Left forelimb (tissue), 1 donor: ENCODE measurements around the gene ZNF260.
"Not testable (repeated sequence)": the region's sequence is repeated elsewhere in the genome, so short reads cannot be mapped to it uniquely, and the experiment has no call there.

Experiments used
- DNase-seq: peaks from one replicate; pipeline ENCODE4 v3.0.0-alpha.2; 2018; ENCODE audit warnings: low spot score

Gene ZNF260

DNA sequence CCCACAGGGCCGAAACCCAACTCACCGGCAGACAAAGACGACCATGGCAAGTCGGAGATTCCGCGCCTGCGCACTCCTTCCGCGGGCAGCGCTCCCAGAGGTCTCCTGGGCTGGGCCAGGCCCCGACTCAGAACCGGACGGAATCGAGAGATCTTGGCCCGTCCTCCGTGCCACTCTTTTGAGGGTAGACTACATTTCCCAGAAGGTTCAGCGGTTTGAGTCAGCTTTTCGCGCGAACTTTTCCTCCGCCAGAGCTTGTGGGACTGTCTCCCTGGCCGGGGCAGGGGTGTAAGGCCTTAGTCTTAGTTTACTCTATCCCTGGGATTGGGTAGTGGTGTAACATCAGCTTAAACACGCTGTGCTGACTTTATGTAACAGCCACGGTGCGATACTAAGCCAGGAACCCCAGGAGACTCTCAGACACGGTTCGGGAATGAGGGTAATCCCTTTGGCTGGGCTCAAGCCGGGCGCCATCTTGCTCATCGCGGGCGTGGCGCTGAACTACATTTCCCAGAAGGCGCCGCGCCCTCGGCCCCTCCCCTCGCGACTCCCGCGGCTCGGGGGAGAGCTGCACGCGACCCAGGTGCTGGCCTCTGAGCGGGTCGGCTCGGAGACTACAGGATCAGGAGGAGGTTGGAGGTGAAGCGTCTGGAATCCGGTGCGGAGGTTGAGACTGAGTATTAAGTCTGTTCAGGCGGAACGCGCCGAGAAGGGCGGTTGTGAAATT is at the start of gene ZNF260:
Gene ZNF260 (minus strand): TSS at position 78 of the 727 bp plus-strand sequence. CDS start 13,033 bp downstream, outside the sequence.
- peak; percentile 96 for DNase-seq

DNA sequence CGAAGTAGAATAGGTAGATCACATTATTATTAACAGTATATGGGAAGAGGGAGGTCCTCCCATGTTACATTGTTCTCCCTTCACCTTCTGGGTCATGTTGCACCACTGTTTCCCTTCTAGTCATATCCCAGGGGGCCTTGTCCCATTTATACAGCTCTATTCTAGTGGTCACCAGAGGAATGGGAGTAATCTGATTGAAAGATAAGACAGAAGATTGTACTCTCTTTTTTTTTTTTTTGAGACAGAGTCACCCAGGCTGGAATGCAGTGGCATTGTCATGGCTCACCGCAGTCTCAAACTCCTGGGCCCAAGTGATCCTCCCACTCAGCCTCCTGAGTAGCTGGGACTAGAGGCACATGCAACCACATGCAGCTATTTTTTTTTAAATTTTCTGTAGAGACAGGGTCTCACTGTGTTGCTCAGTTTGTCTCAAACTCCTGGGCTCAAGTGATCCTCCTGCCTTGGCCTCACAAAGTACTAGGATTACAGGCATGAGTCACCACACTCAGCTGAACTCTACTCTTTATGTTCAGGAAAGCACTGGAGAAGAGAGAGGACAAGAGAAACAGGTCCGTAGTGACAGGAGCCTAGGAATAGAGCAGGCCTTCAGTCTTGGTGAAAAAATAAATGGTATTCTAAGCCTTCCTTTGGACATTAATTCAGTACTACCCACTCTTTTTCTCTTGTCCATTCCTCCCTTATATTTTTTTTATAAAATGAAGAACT is 49.4 kb upstream of the ZNF260 start:
- DNase-seq: no peak

DNA sequence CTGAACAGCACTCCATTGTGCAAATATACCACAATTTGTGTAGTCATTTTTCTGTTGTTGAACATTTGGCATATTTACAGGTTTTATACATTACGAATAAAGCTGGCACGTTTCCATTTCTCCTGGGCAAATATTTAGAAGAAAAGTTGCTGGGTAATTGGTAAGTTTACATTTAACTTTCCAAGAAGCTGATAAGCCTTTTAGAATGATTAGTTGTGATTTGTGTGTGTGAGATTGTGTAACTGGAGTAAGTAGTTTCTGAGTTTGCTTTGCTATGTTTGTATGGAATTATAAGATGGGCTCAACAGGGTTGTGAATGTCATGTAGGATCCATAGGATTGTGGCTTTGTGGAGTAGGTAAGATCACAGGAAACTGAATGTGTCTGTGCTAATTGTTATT is 46.7 kb upstream of the ZNF260 start:
- DNase-seq: no peak

DNA sequence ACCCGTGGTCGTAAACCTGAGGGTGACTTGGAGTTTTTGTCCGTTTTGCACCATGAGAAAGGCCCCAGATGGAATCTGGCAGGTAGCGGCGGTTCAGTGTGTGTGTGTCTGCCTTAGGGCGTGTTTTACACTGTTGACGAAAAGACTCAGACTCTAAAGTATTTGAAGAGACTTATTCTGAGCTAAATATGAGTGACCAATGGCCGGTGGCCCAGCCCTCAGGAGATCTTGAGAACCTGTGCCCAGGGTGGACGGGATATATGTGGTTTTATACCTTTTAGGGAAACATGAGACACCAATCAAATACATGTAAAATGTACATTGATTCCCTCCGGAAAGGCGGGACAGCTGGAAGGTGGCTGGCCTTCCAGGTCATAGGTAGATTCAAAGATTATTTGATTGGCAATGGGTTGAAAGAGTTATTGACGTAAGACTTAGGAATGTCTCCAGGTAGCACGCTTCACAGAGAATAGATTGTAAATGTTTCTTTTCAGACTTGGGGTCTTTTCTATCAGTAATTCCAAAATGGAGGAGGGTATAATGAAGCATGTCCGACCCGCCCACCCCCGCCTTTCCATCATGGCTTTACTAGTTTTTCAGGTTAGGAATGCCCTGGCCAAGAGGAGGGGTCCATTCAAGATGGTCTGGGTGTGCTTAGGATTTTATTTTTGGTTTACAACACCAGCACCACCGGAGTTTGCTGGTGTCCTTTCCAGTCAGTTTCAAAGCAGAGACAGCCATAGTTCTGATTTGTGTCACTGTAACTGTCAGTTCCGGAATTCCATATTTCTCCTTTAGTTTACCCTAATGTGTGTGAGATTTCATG is 46.0 kb upstream of the ZNF260 start:
- DNase-seq: no peak

DNA sequence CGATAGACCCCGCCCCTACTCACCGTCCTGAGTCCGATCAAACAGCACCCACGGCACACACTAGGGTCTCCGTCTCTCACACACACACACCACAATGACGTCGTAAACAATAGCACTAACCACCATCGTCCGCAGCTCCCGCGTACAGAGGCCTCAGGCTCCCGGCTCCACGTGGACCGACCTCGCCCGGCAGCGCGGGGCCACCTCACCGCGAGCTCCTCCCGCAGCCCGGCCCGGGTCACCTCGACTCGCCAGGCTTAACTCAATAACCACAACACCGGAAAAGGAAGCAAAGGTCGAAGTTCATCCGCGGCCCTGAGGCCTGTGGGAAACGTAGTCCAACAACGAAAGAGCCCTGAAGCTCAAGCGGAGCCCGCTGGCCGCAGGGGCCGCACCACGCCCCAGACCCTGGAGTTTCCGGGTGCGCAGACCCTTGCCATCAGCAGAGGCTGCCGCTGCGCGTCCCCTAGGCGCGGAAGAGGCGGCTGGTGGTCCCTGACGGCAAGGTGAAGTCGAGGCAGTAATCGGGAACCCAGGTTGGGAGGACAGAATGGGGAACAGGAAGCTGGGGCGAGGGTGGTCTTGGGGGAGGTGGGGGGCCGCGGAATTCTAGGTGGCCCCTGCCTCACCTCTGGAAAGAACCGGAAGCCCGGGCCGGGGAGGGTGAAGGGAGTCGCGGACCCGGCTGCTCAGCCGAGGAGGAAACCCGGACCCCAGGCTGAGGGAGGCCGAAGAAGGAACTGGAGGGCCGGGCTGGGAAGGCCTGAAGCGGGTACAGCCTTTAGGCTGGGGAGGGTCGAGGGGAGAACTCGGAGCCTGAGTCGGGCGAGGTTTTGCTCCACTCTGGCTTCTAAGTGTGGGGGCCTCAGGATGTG is 45.2 kb upstream of the ZNF260 start, which contains the start of gene ZNF529:
Gene ZNF529 (minus strand): TSS at position 273 of the 875 bp plus-strand sequence. CDS start 946 bp downstream, outside the sequence.
- DNase-seq: peak; percentile 95

DNA sequence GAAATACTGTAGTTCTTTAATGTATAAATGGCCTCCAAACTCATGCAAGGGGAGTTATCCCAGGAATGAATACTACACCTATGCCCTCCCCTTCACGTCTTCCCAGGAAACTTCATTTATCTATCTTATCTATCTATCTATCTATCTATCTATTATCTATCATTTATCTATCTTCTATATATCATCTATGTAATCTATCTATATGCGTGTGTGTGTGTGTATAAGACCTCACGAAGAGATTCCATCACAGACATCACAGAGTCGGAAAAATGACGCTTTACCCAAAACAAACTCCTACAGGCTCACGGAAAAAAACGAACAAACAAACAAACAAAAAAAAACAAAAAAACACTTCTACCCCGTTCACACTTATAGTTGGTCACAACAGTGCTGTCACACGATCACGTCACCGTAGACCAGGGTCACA is 44.5 kb upstream of the ZNF260 start:
- DNase-seq: no peak

DNA sequence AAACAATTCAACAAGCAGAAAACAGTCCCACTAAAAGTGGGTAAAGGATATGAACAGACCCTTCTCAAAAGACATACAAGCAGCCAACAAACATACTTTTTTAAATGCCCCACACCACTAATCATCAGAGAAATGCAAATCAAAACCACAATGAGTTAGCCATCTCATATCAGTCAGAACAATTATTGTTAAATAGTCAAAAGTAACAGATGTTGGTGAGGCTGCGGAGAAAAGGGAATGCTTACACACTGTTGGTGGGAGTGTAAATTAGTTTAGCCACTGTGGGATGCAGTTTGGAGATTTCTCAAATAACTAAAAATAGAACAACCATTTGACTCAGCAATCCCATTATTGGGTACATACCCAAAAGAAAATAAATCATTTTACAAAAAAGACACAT is 36.3 kb upstream of the ZNF260 start:
- DNase-seq: no peak

DNA sequence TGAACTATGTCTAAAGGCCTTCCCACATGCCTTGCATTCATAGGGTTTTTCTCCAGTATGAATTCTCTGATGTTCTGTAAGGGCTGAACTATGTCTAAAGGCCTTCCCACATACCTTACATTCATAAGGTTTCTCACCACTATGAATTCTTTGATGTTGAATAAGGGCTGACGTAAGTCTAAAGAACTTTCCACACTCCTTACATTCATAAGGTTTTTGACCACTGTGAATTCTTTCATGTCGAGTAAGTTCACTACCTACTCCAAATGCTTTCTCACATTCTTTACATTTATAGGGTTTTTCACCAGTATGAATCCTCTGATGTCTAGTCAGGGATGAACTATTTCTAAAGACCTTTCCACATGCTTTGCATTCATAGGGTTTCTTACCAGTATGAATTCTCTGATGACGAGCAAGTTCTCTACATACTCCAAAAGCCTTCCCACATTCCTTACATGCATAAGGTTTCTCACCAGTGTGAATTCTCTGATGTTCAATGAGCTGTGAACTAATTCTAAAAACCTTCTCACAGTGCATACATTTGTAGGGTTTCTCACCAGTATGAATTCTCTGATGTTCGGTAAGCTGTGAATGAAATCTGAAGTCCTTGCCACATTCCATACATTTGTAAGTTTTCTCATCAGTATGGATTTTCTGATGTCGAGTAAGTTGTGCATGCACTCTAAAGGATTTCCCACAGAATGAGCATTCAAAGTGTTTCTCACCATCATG is 19.1 kb upstream of the ZNF260 start:
- DNase-seq: no peak

DNA sequence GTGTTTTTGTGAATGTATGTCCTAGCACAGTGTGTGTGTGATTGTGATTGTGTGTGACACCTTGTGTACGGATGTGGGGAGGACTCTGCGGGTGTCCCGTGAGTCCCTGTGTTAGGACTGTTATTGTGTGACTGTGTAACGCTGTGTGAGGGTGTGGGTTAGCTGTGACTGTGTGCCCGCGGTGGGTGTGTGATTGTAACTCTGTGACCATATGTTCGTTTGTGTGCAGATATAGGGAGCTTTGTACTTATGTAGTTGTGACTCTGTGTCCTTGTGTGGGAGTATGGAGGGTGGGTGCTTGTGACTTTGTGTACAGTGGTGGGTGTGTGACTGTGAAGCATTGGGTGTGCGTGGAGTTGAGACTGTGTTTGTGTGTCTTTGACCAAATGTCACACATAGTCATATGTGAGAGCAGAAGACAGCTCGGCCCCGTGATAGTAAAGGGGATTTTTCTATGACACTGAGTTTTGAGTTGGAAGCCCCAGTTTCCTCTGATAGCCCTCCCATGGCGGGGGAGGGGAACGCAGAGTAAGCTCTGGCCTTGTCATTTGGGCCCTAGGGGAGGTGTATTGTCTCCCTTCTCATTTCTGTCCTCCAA is 949 bp upstream of the ZNF260 start:
- no peak for DNase-seq

DNA sequence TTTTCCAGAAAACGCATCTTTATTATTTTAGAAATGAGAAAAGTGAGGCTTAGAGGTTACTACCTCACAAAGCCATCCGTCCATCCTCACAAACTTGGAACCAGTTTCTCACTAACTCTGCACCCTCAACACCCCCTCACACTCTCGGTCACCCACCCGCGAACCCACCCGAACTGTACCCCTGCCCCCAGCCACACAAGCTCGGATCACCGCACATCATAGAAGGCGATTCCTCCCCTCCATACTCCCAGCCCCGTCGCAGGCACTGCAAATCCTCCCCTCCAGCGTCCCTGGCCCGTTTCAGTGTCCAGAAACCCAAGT is 238 bp downstream of the ZNF260 start:
- no peak for DNase-seq

DNA sequence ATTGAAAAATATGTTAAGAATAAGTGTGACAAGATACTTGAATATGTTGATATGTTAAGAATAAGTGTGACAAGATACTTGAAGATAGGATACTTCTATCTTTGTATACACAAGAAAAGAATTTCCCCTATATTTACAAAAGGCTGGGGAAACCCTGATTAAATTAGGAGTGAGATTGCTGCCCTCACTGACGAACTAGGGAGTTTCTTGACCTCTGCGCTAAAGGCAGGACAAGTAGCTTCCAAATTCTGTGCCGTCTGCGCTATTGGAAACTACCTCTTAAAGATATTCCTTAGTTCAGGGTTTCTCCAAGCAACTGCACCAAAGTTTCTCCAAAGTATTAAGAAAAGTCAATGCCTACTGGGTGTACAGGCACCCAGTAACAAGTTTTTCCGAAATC is 730 bp downstream of the ZNF260 start:
- no peak for DNase-seq

DNA sequence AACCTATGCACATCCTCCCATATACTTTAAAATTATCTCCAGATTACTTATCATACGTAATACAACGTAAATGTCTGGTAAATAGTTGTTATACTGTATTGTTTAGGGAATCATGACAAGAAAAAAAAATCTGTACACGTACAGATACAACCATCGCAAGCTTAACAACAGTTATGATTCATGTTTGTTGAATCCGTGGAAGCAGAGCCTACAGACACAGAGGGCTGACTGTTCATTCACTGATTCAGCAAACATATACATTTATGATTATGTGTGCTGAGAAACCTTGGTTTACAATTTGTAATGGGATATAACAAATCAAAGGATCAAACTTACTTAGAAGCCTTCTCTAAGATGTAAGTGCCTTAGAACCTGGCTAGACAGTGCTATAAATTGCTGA is 1.5 kb downstream of the ZNF260 start:
- no peak for DNase-seq

DNA sequence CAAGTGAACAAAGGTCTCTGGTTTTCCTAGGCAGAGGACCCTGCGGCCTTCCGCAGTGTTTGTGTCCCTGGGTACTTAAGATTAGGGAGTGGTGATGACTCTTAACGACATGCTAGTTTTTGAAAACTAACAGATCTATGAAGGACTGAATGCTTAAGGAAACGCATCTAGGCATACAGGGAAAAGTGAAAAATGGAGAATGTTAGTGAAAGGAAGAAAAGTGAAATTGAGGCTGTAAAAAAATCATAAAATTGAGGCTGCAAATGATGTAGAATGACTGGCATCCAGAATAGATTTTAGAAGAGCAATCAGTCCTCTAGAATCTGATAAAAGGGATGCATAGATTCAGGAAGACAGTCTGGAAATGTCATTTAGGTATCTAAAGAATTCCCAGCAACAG is 3.5 kb downstream of the ZNF260 start:
- DNase-seq: no peak

DNA sequence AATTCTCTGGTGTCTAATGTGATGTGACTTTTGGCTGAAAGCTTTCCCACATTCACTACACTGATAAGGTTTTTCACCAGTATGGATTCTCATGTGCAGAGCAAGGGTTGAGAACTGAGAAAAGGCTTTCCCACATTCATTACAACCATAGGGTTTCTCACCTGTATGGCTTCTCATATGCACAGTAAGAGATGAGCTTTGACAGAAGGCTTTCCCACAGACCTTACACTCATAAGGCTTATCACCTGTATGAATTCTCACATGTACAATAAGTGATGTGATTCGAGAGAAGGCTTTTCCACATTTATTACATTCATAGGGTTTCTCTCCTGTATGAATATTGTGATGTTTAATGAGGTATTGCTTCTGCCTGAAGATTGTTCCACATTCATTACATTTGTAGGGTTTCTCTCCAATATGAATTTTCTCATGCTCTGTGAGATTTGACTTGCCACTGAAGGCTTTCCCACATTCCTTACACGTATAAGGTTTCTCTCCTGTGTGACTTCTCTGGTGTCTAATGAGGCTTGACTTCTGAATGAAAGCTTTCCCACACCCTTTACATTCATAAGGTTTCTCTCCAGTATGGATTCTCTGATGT is 14.0 kb downstream of the ZNF260 start:
- DNase-seq: no peak

DNA sequence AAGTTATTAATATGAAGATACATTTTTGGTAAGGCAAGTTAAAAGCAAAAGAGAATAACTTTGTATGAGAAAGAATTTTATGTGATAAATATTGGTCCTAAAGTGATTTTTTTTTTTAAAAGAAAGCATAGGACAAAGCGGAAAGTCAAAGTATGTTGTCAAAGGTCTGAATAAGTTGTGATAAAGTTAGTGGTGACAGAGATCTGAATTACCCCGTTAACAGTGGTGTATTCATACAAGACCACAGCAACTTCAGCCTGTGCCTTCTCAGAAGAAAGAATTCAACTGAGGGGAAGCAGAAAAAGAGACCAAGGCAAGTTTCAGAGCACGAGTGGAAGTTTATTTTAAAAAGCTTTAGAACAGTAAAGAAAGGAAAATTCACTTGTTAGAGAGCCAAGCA is 19.7 kb downstream of the ZNF260 start:
- DNase-seq: no peak

DNA sequence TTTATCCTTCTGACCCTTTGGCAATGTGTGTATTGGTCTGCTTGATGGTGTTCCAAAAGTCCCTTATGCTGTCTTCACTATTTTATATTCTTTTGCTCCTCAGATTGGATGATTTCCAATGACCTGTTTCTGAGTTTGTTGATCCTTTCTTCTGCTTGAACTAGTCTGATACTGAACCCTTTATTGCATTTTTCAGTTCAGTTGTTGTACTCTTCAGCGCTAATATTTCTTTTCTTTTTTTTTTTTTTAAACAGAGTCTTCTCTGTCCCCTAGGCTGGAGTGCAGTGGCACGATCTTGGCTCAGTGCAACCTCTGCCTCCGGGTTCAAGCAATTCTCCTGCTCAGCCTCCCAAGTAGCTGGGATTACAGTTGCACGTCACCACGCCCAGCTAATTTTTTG is 26.1 kb downstream of the ZNF260 start:
- DNase-seq: no peak

DNA sequence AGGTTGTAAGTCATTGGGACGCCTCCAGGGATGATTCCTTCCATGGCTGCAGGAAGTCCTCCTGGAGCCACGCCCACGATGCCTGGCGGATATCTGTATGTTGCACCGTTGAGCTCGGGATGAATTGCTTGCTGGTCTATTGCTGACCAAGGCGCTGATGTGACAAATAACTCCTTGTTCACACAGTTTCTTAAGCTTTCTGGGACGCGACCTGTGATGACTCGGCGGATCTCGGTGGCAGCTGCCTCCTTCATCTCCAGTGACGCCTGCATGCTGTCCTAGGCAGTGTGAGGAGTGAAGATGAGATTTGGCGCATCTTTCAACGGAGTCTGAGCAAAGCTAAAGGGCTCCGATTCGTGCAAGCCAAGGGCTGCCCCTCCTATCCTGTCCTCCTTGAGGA is 31.1 kb downstream of the ZNF260 start:
- DNase-seq: no peak

DNA sequence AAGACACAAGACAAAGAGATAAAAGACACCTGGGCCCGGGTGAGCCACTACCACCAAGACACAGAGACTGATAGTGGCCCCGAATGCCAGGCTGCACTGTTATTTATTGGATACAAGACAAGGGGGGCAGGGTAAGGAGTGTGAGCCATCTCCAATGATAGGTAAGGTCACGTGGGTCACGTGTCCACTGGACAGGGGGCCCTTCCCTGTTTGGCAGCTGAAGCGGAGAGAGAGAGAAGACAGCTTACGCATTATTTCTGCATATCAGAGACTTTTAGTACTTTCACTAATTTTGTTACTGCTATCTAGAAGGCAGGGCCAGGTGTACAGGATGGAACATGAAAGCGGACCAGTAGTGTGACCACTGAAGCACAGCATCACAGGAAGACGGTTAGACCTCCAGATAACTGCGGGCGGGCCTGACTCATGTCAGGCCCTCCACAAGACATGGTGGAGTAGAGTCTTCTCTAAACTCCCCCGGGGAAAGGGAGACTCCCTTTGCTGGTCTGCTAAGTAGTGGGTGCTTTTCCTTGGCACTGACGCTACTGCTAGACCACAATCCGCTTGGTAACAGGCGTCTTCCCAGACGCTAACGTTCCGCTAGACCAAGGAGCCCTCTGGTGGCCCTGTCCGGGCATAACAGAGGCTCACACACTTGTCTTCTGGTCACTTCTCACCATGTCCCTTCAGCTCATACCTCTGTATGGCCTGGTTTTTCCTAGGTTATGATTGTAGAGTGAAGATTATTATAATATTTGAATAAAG is 35.2 kb downstream of the ZNF260 start:
- not testable (repeated sequence) for DNase-seq

DNA sequence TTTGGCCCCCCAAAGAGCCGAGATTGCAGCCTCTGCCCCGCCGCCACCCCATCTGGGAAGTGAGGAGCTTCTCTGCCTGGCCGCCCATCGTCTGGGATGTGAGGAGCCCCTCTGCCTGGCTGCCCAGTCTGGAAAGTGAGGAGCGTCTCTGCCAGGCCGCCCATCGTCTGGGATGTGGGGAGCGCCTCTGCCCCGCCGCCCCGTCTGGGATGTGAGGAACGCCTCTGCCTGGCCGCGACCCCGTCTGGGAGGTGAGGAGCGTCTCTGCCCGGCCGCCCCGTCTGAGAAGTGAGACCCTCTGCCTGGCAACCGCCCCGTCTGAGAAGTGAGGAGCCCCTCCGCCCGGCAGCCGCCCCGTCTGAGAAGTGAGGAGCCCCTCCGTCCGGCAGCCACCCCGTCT is 37.2 kb downstream of the ZNF260 start:
- DNase-seq: not testable (repeated sequence)
